GM19240 (cell line): ENCODE data around the gene JAM3.
A peak's percentile ranks its signal among the peaks of the same experiment; 100 is the strongest.
"Not testable (repeated sequence)": the region's sequence is repeated elsewhere in the genome, so short reads cannot be mapped to it uniquely, and the experiment has no call there.

Source experiments
- DNase-seq: peaks from one replicate; pipeline ENCODE4 v3.0.0; 2011; ENCODE audit warnings: low spot score; ENCODE audit not compliant: insufficient read length

The JAM3 gene

GRCh38 chr11:134101282-134101681, 32.4 kb downstream of the JAM3 start:
- no peak for DNase-seq

- no peak for DNase-seq
Observed at GRCh38 chr11:134110252-134110815, 41.5 kb downstream of the JAM3 start.

GRCh38 chr11:134113787-134114186, 44.9 kb downstream of the JAM3 start:
- DNase-seq = not testable (repeated sequence)

- no peak for DNase-seq
Observed at GRCh38 chr11:134116210-134116609, 47.3 kb downstream of the JAM3 start.

- no peak for DNase-seq
Observed at GRCh38 chr11:134118006-134118405, 49.1 kb downstream of the JAM3 start.

- no peak for DNase-seq
Observed at GRCh38 chr11:134119094-134119493, 50.2 kb downstream of the JAM3 start.

GRCh38 chr11:134120143-134120850, 51.4 kb downstream of the JAM3 start:
- no peak for DNase-seq

- DNase-seq = no peak
Observed at GRCh38 chr11:134120921-134121526, 52.2 kb downstream of the JAM3 start.

GRCh38 chr11:134124660-134125451, 56.0 kb downstream of the JAM3 start:
- DNase-seq = no peak

GRCh38 chr11:134125507-134125906, 56.6 kb downstream of the JAM3 start:
- no peak for DNase-seq

- DNase-seq = no peak
Observed at GRCh38 chr11:134126217-134126822, 57.4 kb downstream of the JAM3 start.

GRCh38 chr11:134131628-134132244, 62.9 kb downstream of the JAM3 start:
- no peak for DNase-seq

GRCh38 chr11:134132808-134133207, 63.9 kb downstream of the JAM3 start:
- DNase-seq = no peak

- DNase-seq = no peak
Observed at GRCh38 chr11:134134167-134134566, 65.3 kb downstream of the JAM3 start.

- DNase-seq = no peak
Observed at GRCh38 chr11:134138376-134138775, 69.5 kb downstream of the JAM3 start.

- DNase-seq = no peak
Observed at GRCh38 chr11:134139303-134139872, 70.5 kb downstream of the JAM3 start.

- DNase-seq = peak; percentile 35
Observed at GRCh38 chr11:134139873-134140331, 71.0 kb downstream of the JAM3 start.

- DNase-seq = no peak
Observed at GRCh38 chr11:134140961-134141490, 72.2 kb downstream of the JAM3 start.

GRCh38 chr11:134142536-134142935, 73.7 kb downstream of the JAM3 start:
- no peak for DNase-seq

- no peak for DNase-seq
Observed at GRCh38 chr11:134143801-134144200, 74.9 kb downstream of the JAM3 start.
